Central memory CD8-positive, alpha-beta T cell (primary cell): ENCODE results near the gene WIPF3.

ENCODE experiments used
- ATAC-seq: fragments of 150-1000 bp; cut with Tn5 transposase; replicated peaks from 2 replicates; pipeline ENCODE4 v1.10.0; 2022; ENCODE audit warnings: mild to moderate bottlenecking, moderate FRiP score, moderate number of reproducible peaks; ENCODE audit not compliant: poor library complexity, severe bottlenecking; ENCODE audit errors: extremely low read depth
- DNase-seq, 2 donors: peaks; one replicate each; pipeline ENCODE4 v3.0.0; 2021; ENCODE audit warnings: low spot score in 2 of 2
- H3K27ac Mint-ChIP-seq: one replicate; pipeline ENCODE4 v1.8.0; 2022; ENCODE audit warnings: low read depth, mild to moderate bottlenecking, moderate library complexity, mixed read lengths
- H3K27me3 Mint-ChIP-seq: one replicate; pipeline ENCODE4 v1.8.0; 2022; ENCODE audit warnings: mixed read lengths
- H3K36me3 Mint-ChIP-seq: one replicate; pipeline ENCODE4 v1.8.0; 2022; ENCODE audit warnings: mild to moderate bottlenecking, moderate library complexity, mixed read lengths; ENCODE audit not compliant: insufficient read depth
- H3K4me1 Mint-ChIP-seq: one replicate; pipeline ENCODE4 v1.8.0; 2022; ENCODE audit warnings: mixed read lengths
- H3K4me3 Mint-ChIP-seq: one replicate; pipeline ENCODE4 v1.8.0; 2022; ENCODE audit warnings: mild to moderate bottlenecking, moderate library complexity, mixed read lengths
- H3K9me3 Mint-ChIP-seq: one replicate; pipeline ENCODE4 v1.8.0; 2022; ENCODE audit warnings: mixed read lengths

WIPF3 gene

DNA sequence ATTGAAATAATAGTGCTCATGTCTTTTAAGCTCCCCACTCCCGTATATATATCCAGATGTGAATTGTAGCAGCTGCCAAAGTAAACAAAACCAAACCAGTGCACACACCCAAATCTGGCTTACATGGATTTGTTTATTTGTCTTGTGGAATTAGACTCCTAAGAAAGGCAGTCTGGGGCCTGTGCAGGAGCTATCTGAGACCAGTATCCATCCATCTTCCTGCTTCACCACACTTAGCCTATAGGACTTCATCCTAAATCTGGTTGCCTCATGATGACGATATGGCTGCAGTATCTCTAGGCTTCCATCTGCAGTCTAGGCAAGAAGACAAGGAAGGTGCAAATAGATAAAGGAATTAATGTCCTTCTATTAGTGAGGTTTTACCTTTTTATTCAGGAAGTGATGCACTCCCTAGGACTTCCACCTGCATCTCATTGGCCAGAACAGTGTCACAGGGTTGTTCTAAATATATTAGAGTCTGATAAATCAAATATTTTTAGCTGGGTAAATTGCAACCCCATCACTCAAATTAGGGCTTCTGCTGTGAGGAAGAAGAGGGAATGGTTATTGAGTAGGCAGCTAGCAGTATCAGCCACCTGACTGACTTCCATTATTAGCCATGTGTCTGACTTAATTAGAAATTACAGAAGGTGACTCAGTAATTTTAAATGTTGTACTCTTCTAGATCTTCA, 6.0 kb downstream of the WIPF3 start:
- H3K9me3 Mint-ChIP-seq: no peaks in the 10 kb centered on the region
- H3K27me3 Mint-ChIP-seq: peaks cover 79% of the 10 kb centered on the region
- no peak overlapping the region for H3K4me3 Mint-ChIP-seq
- no peaks in the 10 kb centered on the region for H3K36me3 Mint-ChIP-seq
- DNase-seq: no peak
- H3K27ac Mint-ChIP-seq: no peak overlapping the region
- no peak for ATAC-seq
- no peaks in the 10 kb centered on the region for H3K4me1 Mint-ChIP-seq

DNA sequence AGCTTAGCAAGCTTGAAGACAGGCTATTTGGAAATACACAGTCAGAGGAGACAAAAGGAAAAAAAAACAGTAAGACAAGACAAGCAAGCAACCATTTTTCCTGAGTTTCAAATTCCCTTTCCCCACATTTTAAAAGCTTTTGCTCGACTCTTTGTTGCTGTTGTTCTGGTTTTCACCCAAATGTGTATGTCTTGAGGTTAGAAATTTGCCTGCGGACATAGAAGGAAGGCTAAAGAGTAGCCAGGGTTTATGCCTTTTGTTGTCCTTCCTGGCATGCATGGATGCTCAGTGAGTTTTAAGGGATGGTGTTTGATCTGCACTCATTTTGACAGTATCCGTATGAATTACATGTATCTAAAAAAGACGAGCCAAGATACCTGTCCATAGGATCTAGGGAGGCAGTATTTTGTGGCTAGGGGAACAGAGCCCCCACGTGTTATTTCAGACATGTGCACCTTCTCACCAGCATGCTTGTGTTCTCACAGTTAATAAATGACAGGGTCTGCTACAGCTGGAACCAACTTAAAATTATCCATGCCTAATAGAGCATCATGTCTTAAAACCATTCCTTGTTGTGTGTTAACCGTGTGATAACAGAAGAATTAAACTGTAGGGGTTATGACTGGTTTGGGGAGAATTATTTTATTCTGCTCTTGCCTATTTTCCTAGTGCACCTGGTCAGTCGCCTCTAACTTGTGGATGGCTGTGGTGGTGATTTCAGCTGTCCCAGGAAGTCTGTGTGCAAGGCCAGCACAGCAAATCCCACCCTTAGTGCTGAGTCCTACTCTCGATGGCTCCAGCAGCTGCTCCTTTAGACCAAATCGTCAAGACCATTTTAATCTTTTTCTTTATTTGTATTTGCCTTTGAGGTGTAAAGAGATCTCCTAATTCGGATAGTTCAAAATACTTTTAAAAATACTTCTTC, 9.1 kb downstream of the WIPF3 start:
- H3K4me3 Mint-ChIP-seq: no peak overlapping the region
- H3K27ac Mint-ChIP-seq: no peak overlapping the region
- H3K4me1 Mint-ChIP-seq: no peaks in the 10 kb centered on the region
- ATAC-seq: no peak
- no peaks in the 10 kb centered on the region for H3K36me3 Mint-ChIP-seq
- H3K27me3 Mint-ChIP-seq: peaks cover 54% of the 10 kb centered on the region
- no peak for DNase-seq
- H3K9me3 Mint-ChIP-seq: no peaks in the 10 kb centered on the region

DNA sequence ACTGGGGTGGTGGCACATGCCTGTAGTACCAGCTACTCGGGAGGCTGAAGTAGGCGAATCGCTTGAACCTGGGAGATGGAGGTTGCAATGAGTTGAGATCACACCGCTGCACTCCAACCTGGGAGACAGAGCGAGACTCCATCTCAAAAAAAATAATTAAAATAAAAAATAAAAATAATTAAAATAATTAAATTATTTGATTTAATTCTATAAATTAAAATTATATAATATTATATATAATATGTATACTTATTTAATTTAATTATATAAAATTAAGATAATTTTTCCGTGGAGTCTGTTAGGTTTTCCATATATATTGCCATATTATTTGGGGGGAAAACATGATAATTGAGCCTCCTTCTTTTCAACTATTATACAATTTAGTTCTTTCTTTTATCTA, 12.0 kb downstream of the WIPF3 start:
- DNase-seq: no peak
- no peak overlapping the region for H3K27ac Mint-ChIP-seq
- no peaks in the 10 kb centered on the region for H3K36me3 Mint-ChIP-seq
- no peak for ATAC-seq
- H3K27me3 Mint-ChIP-seq: peaks cover 51% of the 10 kb centered on the region
- H3K4me3 Mint-ChIP-seq: no peak overlapping the region
- H3K4me1 Mint-ChIP-seq: no peaks in the 10 kb centered on the region
- no peaks in the 10 kb centered on the region for H3K9me3 Mint-ChIP-seq

DNA sequence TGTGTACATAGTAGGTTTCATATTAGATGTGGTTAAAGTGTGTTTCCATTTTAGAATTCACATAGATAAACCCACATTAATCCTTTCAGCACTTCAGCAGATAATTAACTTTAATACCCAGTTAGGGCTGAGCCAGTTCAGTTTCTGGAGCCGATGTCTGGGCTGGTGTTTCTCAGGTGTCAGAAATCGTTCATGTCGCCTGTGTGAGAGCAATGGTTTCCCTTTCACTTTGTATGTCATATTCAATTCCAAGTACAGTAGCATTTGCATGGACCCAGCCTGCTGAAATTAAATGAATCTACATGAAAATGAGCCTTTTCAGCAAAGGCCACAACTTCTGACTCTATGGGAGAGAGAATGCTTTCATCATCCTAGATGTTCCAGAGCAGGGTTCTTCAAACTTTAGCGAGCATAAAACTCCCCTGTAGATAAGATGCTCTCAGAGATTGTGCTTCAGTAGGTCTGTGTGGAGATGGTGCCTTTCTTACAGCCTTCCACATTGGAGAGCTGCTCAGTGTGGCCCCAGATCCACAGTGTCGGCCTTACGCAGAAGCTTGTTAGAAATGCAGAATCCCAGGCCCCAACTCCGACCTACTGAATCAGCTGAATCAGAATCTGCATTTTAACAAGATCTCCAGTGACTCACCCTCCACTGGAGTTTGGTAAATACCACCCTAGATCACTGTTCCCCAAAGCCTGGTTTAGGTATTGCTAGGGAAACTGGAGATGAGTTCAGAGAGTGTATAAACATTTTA, 19.6 kb downstream of the WIPF3 start:
- Mint-ChIP-seq H3K27me3 (peaks cover 17% of the 10 kb centered on the region), H3K4me1 (no peaks in the 10 kb centered on the region), H3K4me3 (peak overlapping the region; percentile 27), H3K36me3 (no peaks in the 10 kb centered on the region), H3K27ac (peak overlapping the region; percentile 42), H3K9me3 (no peaks in the 10 kb centered on the region)
- peak; percentile 28 for ATAC-seq
- no peak for DNase-seq

DNA sequence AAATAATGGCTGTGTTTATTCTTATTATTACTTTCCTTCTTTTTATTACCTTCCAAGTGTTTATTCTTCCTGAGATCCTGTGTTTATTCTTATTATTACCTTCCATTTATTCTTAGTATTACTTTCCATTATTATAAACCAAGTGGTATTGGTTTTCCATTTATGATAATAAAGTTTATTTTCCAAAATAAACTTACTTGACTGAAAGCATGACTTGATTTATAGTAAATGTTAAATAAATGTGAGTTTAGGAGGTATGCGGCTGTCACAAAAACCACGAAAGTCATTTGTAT, 20.2 kb downstream of the WIPF3 start:
- H3K4me1 Mint-ChIP-seq: no peaks in the 10 kb centered on the region
- ATAC-seq: no peak
- H3K36me3 Mint-ChIP-seq: no peaks in the 10 kb centered on the region
- H3K9me3 Mint-ChIP-seq: no peaks in the 10 kb centered on the region
- H3K27ac Mint-ChIP-seq: peak overlapping the region; percentile 42
- H3K27me3 Mint-ChIP-seq: peaks cover 12% of the 10 kb centered on the region
- no peak for DNase-seq
- H3K4me3 Mint-ChIP-seq: no peak overlapping the region

DNA sequence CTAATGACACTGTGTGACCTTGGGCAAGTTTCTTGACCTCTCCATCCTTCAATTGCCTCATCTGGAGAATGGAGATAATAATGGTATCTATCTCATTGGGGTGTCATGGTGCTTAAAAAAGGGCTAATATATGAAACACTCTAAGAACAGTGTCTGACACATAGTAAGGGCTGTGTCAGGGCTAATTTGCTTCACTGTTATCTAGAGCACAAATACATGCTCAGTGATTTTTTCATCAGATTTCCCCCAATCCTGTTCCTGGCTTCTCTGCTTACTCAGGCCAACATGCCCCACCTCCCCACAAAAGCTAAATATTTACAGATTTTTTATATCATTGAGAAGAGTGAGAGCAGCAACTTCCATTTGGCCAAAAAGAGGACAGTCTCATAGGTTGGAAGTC, 20.6 kb downstream of the WIPF3 start:
- Mint-ChIP-seq H3K4me1 (no peaks in the 10 kb centered on the region), H3K9me3 (no peaks in the 10 kb centered on the region), H3K36me3 (no peaks in the 10 kb centered on the region), H3K27me3 (peaks cover 7% of the 10 kb centered on the region), H3K27ac (no peak overlapping the region), H3K4me3 (no peak overlapping the region)
- DNase-seq (no peak), ATAC-seq (no peak)

DNA sequence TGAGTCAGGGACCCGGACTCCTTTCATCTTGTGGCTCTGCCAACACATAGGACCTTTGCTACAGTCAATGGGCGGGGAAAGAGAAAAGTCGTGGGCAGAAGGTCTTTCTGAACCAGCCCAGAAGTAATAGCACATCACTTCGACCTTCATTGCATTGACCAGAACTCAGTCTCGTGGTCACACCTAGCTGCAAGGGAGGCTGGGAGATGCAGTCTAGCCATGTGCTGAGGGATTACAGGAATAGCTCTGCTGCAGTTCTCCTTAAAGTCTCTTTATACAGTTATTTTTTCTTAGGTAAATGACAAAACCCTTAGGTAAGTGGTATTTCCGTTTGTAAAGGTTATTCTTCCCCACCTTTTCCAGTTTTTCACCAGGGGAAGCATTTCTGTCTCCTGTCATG, 25.4 kb downstream of the WIPF3 start:
- Mint-ChIP-seq H3K36me3 (no peaks in the 10 kb centered on the region), H3K27me3 (peaks cover 11% of the 10 kb centered on the region), H3K4me1 (no peaks in the 10 kb centered on the region), H3K4me3 (no peak overlapping the region), H3K27ac (no peak overlapping the region), H3K9me3 (no peaks in the 10 kb centered on the region)
- DNase-seq (no peak), ATAC-seq (no peak)

DNA sequence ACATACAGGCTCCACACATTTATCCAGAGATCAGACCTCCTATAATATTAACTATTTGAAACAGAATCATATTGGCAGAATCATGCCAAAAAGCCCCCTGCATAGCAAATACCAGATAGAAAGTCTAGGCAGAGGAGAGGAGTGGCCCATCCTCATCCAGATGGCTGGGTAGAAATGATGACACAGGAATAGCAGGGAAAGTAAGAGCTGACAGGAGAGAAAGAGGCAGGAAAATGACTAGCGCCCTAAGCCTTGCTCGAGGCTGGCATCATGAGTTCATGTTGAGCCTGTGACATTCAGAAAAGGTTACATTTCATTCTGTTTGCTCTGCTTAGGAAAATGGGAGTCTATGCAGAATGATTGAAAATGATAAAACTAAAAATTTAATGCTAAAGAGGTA, 27.6 kb downstream of the WIPF3 start:
- DNase-seq: no peak
- Mint-ChIP-seq H3K36me3 (no peaks in the 10 kb centered on the region), H3K4me3 (no peak overlapping the region), H3K4me1 (no peaks in the 10 kb centered on the region), H3K27me3 (peaks cover 11% of the 10 kb centered on the region), H3K27ac (no peak overlapping the region), H3K9me3 (no peaks in the 10 kb centered on the region)
- ATAC-seq: no peak

DNA sequence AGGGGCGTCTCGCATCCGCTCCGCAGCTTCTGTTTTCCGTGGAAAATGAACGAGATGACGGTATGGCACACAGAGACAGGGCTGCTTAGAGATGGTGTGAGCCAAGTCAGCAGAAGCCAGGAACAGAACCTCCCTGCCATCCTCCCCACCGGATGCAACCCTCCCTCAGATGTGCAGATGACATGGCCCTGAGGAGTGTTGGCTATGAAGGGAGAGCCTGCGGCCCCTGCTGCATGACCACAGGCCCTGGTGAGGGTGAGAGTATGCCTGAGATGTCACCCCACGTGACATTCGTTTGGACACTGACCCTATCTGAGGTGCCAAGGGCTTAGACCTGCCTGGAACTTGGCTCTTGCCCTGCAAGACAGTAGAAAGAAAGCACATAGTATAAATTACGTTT, 29.4 kb downstream of the WIPF3 start:
- no peak for ATAC-seq
- H3K9me3 Mint-ChIP-seq: no peaks in the 10 kb centered on the region
- no peak overlapping the region for H3K4me3 Mint-ChIP-seq
- no peak for DNase-seq
- no peak overlapping the region for H3K27ac Mint-ChIP-seq
- H3K27me3 Mint-ChIP-seq: peaks cover 22% of the 10 kb centered on the region
- no peaks in the 10 kb centered on the region for H3K36me3 Mint-ChIP-seq
- H3K4me1 Mint-ChIP-seq: no peaks in the 10 kb centered on the region

DNA sequence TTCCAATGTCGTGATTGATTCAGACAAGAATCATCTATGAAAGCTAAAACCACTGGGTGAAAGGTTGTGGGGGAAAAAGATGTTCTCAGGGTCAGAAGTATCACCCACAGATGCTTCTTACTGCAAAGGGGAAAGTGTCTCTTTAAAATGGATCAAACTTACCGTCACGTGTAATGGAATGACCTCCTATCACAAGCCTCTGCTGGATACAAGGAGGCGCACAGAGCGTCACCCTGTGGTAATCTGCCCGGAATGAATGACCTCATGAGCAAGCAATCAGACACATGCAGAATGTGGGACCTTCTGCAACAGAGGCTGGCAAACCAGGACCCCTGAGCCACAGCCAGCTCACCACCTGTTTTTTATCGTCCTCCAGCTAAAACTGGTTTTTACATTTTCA, 33.0 kb downstream of the WIPF3 start:
- Mint-ChIP-seq H3K36me3 (no peaks in the 10 kb centered on the region), H3K4me1 (no peaks in the 10 kb centered on the region), H3K9me3 (no peaks in the 10 kb centered on the region), H3K4me3 (no peak overlapping the region), H3K27ac (no peak overlapping the region), H3K27me3 (peaks cover 32% of the 10 kb centered on the region)
- no peak for ATAC-seq
- DNase-seq: no peak

DNA sequence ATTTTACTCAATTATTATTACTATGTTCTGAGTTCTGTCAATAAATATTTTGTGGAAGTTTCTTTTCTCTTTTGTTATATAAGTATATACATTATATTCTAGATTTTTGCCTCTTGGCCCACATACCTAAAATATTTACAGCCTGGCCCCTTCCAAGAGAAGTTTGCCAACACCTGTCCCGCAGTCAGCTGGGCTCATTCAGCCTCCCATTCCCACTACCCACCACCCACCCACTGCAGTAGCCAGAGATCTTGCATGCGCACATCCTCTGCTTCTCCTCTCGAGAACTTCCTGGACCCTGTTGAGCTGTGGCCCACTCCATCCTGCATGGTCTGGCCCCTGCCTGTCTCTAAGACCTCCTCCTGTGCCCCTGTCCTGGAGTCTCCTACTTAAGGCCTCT, 33.6 kb downstream of the WIPF3 start:
- no peaks in the 10 kb centered on the region for H3K9me3 Mint-ChIP-seq
- ATAC-seq: no peak
- H3K4me3 Mint-ChIP-seq: no peak overlapping the region
- H3K27ac Mint-ChIP-seq: no peak overlapping the region
- H3K4me1 Mint-ChIP-seq: no peaks in the 10 kb centered on the region
- H3K27me3 Mint-ChIP-seq: peaks cover 28% of the 10 kb centered on the region
- no peak for DNase-seq
- H3K36me3 Mint-ChIP-seq: no peaks in the 10 kb centered on the region

DNA sequence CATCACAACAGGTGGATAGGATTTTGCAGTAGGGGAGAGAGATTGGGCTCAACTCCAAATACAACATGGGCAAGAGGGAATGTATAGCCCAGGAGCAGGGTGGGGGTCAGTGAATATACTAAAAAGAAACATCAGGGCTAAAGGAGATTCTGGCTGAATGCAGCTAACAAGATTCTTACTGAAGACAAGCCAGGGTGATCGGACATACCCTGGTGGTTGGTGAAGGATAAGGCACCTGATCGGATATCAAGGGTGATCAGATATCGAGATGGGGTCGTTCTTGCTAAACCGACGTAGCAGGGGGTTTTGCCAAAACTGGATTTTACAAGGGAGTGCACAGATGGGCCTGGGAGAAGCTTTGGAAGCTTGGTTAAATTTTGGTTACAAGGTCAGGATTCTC, 34.4 kb downstream of the WIPF3 start:
- no peaks in the 10 kb centered on the region for H3K9me3 Mint-ChIP-seq
- no peaks in the 10 kb centered on the region for H3K36me3 Mint-ChIP-seq
- ATAC-seq (no peak), DNase-seq (no peak)
- H3K4me1 Mint-ChIP-seq: no peaks in the 10 kb centered on the region
- no peak overlapping the region for H3K4me3 Mint-ChIP-seq
- peaks cover 21% of the 10 kb centered on the region for H3K27me3 Mint-ChIP-seq
- H3K27ac Mint-ChIP-seq: no peak overlapping the region
